ENCODE results near the gene RAF1.
A peak's percentile ranks its signal among the peaks of the same experiment; 100 is the strongest.
"Not testable (repeated sequence)": the region's sequence is repeated elsewhere in the genome, so short reads cannot be mapped to it uniquely, and the experiment has no call there.

RAF1 gene

GRCh38 chr3:12671120-12671450, 7.2 kb upstream of the RAF1 start:
- no peak for DNase-seq (ENCODE audit: extremely low read depth, insufficient read length)
- H3K27me3 ChIP-seq (replicated peaks; ENCODE audit: control insufficient read depth, insufficient read depth, low read length), result no peaks in the 10 kb centered on the region
- no peak for TF ChIP-seq CTCF (IDR thresholded peaks at IDR 0.05; ENCODE audit: insufficient read depth, low read length, poor library complexity, severe bottlenecking)
- no peak overlapping the region for H3K4me3 ChIP-seq (replicated peaks; ENCODE audit: low read depth, low read length)
- H3K36me3 ChIP-seq (ENCODE audit: control insufficient read depth, insufficient read depth, low read length), result no peaks in the 10 kb centered on the region

- TF ChIP-seq CTCF (IDR thresholded peaks at IDR 0.05; ENCODE audit: insufficient read depth, low read length, poor library complexity, severe bottlenecking), result no peak
- no peak for DNase-seq (ENCODE audit: extremely low read depth, insufficient read length)
- Histone ChIP-seq H3K36me3 (ENCODE audit: control insufficient read depth, insufficient read depth, low read length) (no peaks in the 10 kb centered on the region), H3K27me3 (replicated peaks; ENCODE audit: control insufficient read depth, insufficient read depth, low read length) (no peaks in the 10 kb centered on the region), H3K4me3 (replicated peaks; ENCODE audit: low read depth, low read length) (no peak overlapping the region)
Measured at GRCh38 chr3:12670365-12671119, 6.6 kb upstream of the RAF1 start.

GRCh38 chr3:12663401-12663935, 449 bp downstream of the RAF1 start:
- TF ChIP-seq CTCF (IDR thresholded peaks at IDR 0.05; ENCODE audit: insufficient read depth, low read length, poor library complexity, severe bottlenecking), result no peak
- no peak for DNase-seq (ENCODE audit: extremely low read depth, insufficient read length)
- Histone ChIP-seq H3K36me3 (ENCODE audit: control insufficient read depth, insufficient read depth, low read length) (no peaks in the 10 kb centered on the region), H3K27me3 (replicated peaks; ENCODE audit: control insufficient read depth, insufficient read depth, low read length) (no peaks in the 10 kb centered on the region), H3K4me3 (replicated peaks; ENCODE audit: low read depth, low read length) (peak overlapping the region; percentile 92)

- DNase-seq (ENCODE audit: extremely low read depth, insufficient read length), result no peak
- no peak for TF ChIP-seq CTCF (IDR thresholded peaks at IDR 0.05; ENCODE audit: insufficient read depth, low read length, poor library complexity, severe bottlenecking)
- peak overlapping the region; percentile 92 for H3K4me3 ChIP-seq (replicated peaks; ENCODE audit: low read depth, low read length)
- H3K36me3 ChIP-seq (ENCODE audit: control insufficient read depth, insufficient read depth, low read length), result no peaks in the 10 kb centered on the region
- H3K27me3 ChIP-seq (replicated peaks; ENCODE audit: control insufficient read depth, insufficient read depth, low read length), result no peaks in the 10 kb centered on the region
Measured at GRCh38 chr3:12662593-12663400, 1.1 kb downstream of the RAF1 start.

GRCh38 chr3:12661926-12662592, 1.9 kb downstream of the RAF1 start:
- Histone ChIP-seq H3K36me3 (ENCODE audit: control insufficient read depth, insufficient read depth, low read length) (no peaks in the 10 kb centered on the region), H3K4me3 (replicated peaks; ENCODE audit: low read depth, low read length) (peak overlapping the region; percentile 92), H3K27me3 (replicated peaks; ENCODE audit: control insufficient read depth, insufficient read depth, low read length) (no peaks in the 10 kb centered on the region)
- TF ChIP-seq CTCF (IDR thresholded peaks at IDR 0.05; ENCODE audit: insufficient read depth, low read length, poor library complexity, severe bottlenecking), result no peak
- no peak for DNase-seq (ENCODE audit: extremely low read depth, insufficient read length)

- H3K4me3 ChIP-seq (replicated peaks; ENCODE audit: low read depth, low read length), result peak overlapping the region; percentile 46
- not testable (repeated sequence) for H3K27me3 ChIP-seq (replicated peaks; ENCODE audit: control insufficient read depth, insufficient read depth, low read length); H3K36me3 ChIP-seq (ENCODE audit: control insufficient read depth, insufficient read depth, low read length); DNase-seq (ENCODE audit: extremely low read depth, insufficient read length)
Measured at GRCh38 chr3:12661375-12661774, 2.5 kb downstream of the RAF1 start.

Data from GM06990 (cell line).